ENCODE measurements around the gene KLHDC10. TPM values are rescaled to one million over a fixed set of nuclear protein-coding genes. Genes with fewer than 3 reads are reported as not detected.

Gene KLHDC10
- total and polyA plus RNA-seq, 2 experiments from 2014 or later: 5.5 to 14.7 TPM

GRCh38 chr7:130024390-130024789, 45.9 kb upstream of the KLHDC10 start (continued):
- no peak for TF ChIP-seq ZNF114 (CRISPR knock-in tag; IDR thresholded peaks at IDR 0.05)
- no peak for TF ChIP-seq JUNB (IDR thresholded peaks at IDR 0.05; ENCODE audit: unreplicated experiment)
- TF ChIP-seq REST (IDR thresholded peaks at IDR 0.05; ENCODE audit: unreplicated experiment): no peak

- Mint-ChIP-seq H3K36me3 (ENCODE audit: low read depth) (peaks cover 47% of the 10 kb centered on the region), H3K4me3 (no peak overlapping the region), H3K27ac (no peak overlapping the region), H3K9me3 (no peaks in the 10 kb centered on the region; the same call in 2 of the 3 replicates), H3K4me1 (no peaks in the 10 kb centered on the region), H3K27me3 (ENCODE audit: insufficient read depth, low read depth, poor library complexity) (peaks cover 6% of the 10 kb centered on the region)
- Histone ChIP-seq H3K79me2 (replicated peaks; ENCODE audit: insufficient read depth) (no peaks in the 10 kb centered on the region), H3F3A (replicated peaks; ENCODE audit: low read depth) (0 out of 2 replicates have a peak, but pooled peaks cover 4% of the 10 kb centered on the region), H3K4me3 (no peak overlapping the region), H2AFZ (no peak overlapping the region), H3K4me2 (no peak overlapping the region), H3K9me2 (ENCODE audit: insufficient read depth) (no peaks in the 10 kb centered on the region), H3K27me3 (ENCODE audit: insufficient read depth) (no peaks in the 10 kb centered on the region), H4K20me1 (replicated peaks; ENCODE audit: insufficient read depth) (no peaks in the 10 kb centered on the region), H3K27ac (ENCODE audit: low read depth) (no peak overlapping the region), H3K4me1 (ENCODE audit: insufficient read depth) (no peaks in the 10 kb centered on the region), H3K36me3 (ENCODE audit: insufficient read depth) (peaks cover 22% of the 10 kb centered on the region)
- no peak for TF ChIP-seq REST (IDR thresholded peaks at IDR 0.05; ENCODE audit: unreplicated experiment)
- no peak for TF ChIP-seq NANOG (IDR thresholded peaks at IDR 0.05; ENCODE audit: borderline replicate concordance)
- TF ChIP-seq JUNB (IDR thresholded peaks at IDR 0.05; ENCODE audit: unreplicated experiment): no peak
- no peak for TF ChIP-seq STAT1 (IDR thresholded peaks at IDR 0.05; ENCODE audit: unreplicated experiment)
- TF ChIP-seq EZH2 (IDR thresholded peaks at IDR 0.05; ENCODE audit: low read depth, unreplicated experiment): no peak
- TF ChIP-seq ZNF114 (CRISPR knock-in tag; IDR thresholded peaks at IDR 0.05): no peak
- no peak for TF ChIP-seq ZNF331 (CRISPR knock-in tag; IDR thresholded peaks at IDR 0.05; ENCODE audit: low read depth)
- TF ChIP-seq ETS1 (IDR thresholded peaks at IDR 0.05): no peak
- no peak for TF ChIP-seq CREB1 (CRISPR knock-in tag; IDR thresholded peaks at IDR 0.05; ENCODE audit: low read depth)
- no peak for TF ChIP-seq CTCF (conservative IDR thresholded peaks at IDR 0.05; ENCODE audit: low read depth in 2 of 2)
- no peak for TF ChIP-seq POLR2AphosphoS5 (IDR thresholded peaks at IDR 0.05; ENCODE audit: low read depth)
- DNase-seq (ENCODE audit: low spot score) (no peak), ATAC-seq (no peak)
Measured at GRCh38 chr7:130032698-130033097, 37.6 kb upstream of the KLHDC10 start.
